HepG2 (cell line): Measurements from ENCODE around the gene PFAS.

Experiments used
- CHD2 ChIP-seq: IDR thresholded peaks from 2 replicates; pipeline ENCODE4 v1.6.1; 2011; ENCODE audit warnings: low read depth, low read length, improper control_type of control experiment
- CHD4 ChIP-seq: fragments of 200-600 bp; sonication (generic); IDR thresholded peaks from 2 replicates; pipeline ENCODE4 v1.7.0; 2017; ENCODE audit warnings: mild to moderate bottlenecking, low read length, borderline replicate concordance
- CTCF ChIP-seq: sonication (generic); formaldehyde crosslinking; IDR thresholded peaks from 2 replicates; pipeline ENCODE4 v1.5.0; 2020; ENCODE audit warnings: mild to moderate bottlenecking, missing genetic modification reagents, moderate library complexity
- MXD4 ChIP-seq: IDR thresholded peaks from 2 replicates; pipeline ENCODE4 v1.6.1; 2016; ENCODE audit warnings: mild to moderate bottlenecking, missing biosample characterization, missing genetic modification reagents
- MXI1 ChIP-seq: IDR thresholded peaks from 3 replicates; pipeline ENCODE4 v1.6.1; 2012; ENCODE audit warnings: low read depth, low read length, inconsistent platforms, borderline replicate concordance
- ZNF101 ChIP-seq: sonication (generic); formaldehyde crosslinking; IDR thresholded peaks from 2 replicates; pipeline ENCODE4 v1.4.0; 2020; ENCODE audit warnings: mild to moderate bottlenecking, low read depth, missing genetic modification reagents, borderline replicate concordance

GRCh38 chr17:8315764-8316217, 66.7 kb downstream of the PFAS start:
- TF ChIP-seq ZNF101 (CRISPR knock-in tag), result no peak
- no peak for TF ChIP-seq CHD2
- no peak for TF ChIP-seq MXD4 (CRISPR knock-in tag)
- no peak for TF ChIP-seq CHD4
- TF ChIP-seq MXI1, result no peak
- TF ChIP-seq CTCF, result no peak
